Neural progenitor cell (in vitro differentiated cells): Measurements from ENCODE around the gene TAMALIN.

ENCODE experiments used
- CTCF ChIP-seq: fragments of 200-600 bp; sonication (generic); IDR thresholded peaks from 2 replicates; pipeline ENCODE4 v1.5.1; 2017; ENCODE audit warnings: antibody characterized with exemption, mild to moderate bottlenecking
- EZH2 ChIP-seq: fragments of 200-600 bp; sonication (generic); IDR thresholded peaks from 2 replicates; pipeline ENCODE4 v1.6.1; 2017; ENCODE audit warnings: antibody characterized with exemption, mild to moderate bottlenecking, moderate library complexity
- EZH2phosphoT487 ChIP-seq: fragments of 200-600 bp; sonication (generic); IDR thresholded peaks from 2 replicates; pipeline ENCODE4 v1.6.1; 2017; ENCODE audit warnings: antibody characterized with exemption

- TF ChIP-seq CTCF (no peak), EZH2 (peak; percentile 44), EZH2phosphoT487 (peak; percentile 38)
These were observed 44.2 kb downstream of the TAMALIN start, which contains the start of gene NR4A1 for GRCh38 chr12:52050758-52051541.
